Prostate gland (tissue), 2 donors: ENCODE results near the gene MYO16.

ENCODE experiments used
- POLR2A ChIP-seq: fragments of 450-650 bp; IDR thresholded peaks from one replicate; pipeline ENCODE4 v1.6.1; 2016; ENCODE audit warnings: antibody characterized with exemption, mild to moderate bottlenecking
- POLR2AphosphoS5 ChIP-seq: sonication (generic); formaldehyde crosslinking; IDR thresholded peaks from one replicate; pipeline ENCODE4 v1.6.1; 2017; ENCODE audit warnings: antibody characterized with exemption
- TF ChIP-seq, protein P1 (sequence below), 4 experiments: fragments of 200-600 bp in 2 of 4; fragments of 450-650 bp in 2 of 4; sonication (generic) in 2 of 4; IDR thresholded peaks; 1 replicate in 3 of 4; 2 replicates in 1 of 4; pipeline ENCODE4 v1.5.1; 2016 to 2019; ENCODE audit warnings: antibody characterized with exemption in 4 of 4, mild to moderate bottlenecking in 2 of 4, moderate library complexity in 2 of 4

DNA sequence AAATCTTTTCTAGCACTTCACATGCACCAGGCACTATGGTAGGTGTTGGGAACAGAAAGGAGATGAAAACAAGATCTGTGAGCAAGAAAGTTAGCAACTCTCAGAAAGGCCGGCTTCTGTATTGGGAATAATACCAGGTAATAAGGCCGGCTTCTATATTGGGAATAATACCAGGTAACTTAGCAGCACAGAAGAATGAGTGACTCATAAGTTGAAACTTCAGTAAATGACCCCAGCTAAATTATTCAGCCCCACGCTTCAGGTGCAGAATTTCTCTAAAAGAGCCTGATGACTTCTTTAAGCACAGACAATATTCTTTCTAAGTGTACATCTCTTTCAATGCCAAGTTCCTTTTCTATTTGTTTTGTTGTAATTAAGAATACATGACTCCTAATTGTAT is 151.3 kb downstream of the MYO16 start:
- TF ChIP-seq, protein P1, sequence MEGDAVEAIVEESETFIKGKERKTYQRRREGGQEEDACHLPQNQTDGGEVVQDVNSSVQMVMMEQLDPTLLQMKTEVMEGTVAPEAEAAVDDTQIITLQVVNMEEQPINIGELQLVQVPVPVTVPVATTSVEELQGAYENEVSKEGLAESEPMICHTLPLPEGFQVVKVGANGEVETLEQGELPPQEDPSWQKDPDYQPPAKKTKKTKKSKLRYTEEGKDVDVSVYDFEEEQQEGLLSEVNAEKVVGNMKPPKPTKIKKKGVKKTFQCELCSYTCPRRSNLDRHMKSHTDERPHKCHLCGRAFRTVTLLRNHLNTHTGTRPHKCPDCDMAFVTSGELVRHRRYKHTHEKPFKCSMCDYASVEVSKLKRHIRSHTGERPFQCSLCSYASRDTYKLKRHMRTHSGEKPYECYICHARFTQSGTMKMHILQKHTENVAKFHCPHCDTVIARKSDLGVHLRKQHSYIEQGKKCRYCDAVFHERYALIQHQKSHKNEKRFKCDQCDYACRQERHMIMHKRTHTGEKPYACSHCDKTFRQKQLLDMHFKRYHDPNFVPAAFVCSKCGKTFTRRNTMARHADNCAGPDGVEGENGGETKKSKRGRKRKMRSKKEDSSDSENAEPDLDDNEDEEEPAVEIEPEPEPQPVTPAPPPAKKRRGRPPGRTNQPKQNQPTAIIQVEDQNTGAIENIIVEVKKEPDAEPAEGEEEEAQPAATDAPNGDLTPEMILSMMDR (IDR thresholded peaks at IDR 0.05), result no peak
- TF ChIP-seq POLR2AphosphoS5, result no peak
- no peak for TF ChIP-seq POLR2A
